Natural killer cell treated with Interleukin-12 subunit alpha and Interleukin-12 subunit beta and Interleukin-15 and Interleukin-18, amount 100 ng/mL, for 72 hours (primary cell): Measurements from ENCODE around the gene TMEM269. TPM values are rescaled to one million over a fixed set of nuclear protein-coding genes. Genes with fewer than 3 reads are reported as not detected.
A peak's percentile ranks its signal among the peaks of the same experiment; 100 is the strongest.

Source experiments
- ATAC-seq, 2 donors: fragments of 150-1000 bp; cut with Tn5 transposase in 1 of 2; sonication (Bioruptor Pico), chemical (Tn5 transposase) in 1 of 2; 2 replicates each; pipeline ENCODE4 v1.10.0; 2021
- DNase-seq: peaks from one replicate; pipeline ENCODE4 v3.0.0; 2022; ENCODE audit warnings: low spot score
- H3K27ac Mint-ChIP-seq, 2 donors: 1 replicate in 1 of 2; 2 replicates in 1 of 2; pipeline ENCODE4 v1.8.0; 2022; ENCODE audit warnings: mixed read lengths in 2 of 2, mild to moderate bottlenecking in 1 of 2, moderate library complexity in 1 of 2
- H3K27me3 Mint-ChIP-seq, 2 donors: 1 replicate in 1 of 2; 2 replicates in 1 of 2; pipeline ENCODE4 v1.8.0; 2022; ENCODE audit warnings: mixed read lengths in 2 of 2
- H3K36me3 Mint-ChIP-seq: one replicate; pipeline ENCODE4 v1.8.0; 2022; ENCODE audit warnings: mixed read lengths
- H3K4me1 Mint-ChIP-seq, 2 donors: 1 replicate in 1 of 2; 2 replicates in 1 of 2; pipeline ENCODE4 v1.8.0; 2022; ENCODE audit warnings: low read depth in 2 of 2, mixed read lengths in 2 of 2, mild to moderate bottlenecking in 1 of 2
- H3K4me3 Mint-ChIP-seq: one replicate; pipeline ENCODE4 v1.8.0; 2022; ENCODE audit warnings: mixed read lengths
- H3K9me3 Mint-ChIP-seq: 2 replicates; pipeline ENCODE4 v1.8.0; 2022; ENCODE audit warnings: mixed read lengths
- total RNA-seq, 2 donors: library from RNA; stranded (reverse); gene quantifications; one replicate each; pipeline ENCODE4 v1.2.3, GENCODE V29; 2022

Gene TMEM269
- total RNA-seq, 2 donors from 2014 or later: 0.55 to 1.9 TPM

GRCh38 chr1:42847721-42848460, 63.1 kb downstream of the TMEM269 start:
- ATAC-seq: peak in 1 of 2 donors; percentile 37
- DNase-seq: no peak
- Mint-ChIP-seq H3K4me1 (peaks cover 29 to 32% of the 10 kb centered on the region in 2 donors), H3K9me3 (no peaks in the 10 kb centered on the region), H3K36me3 (peaks cover 16% of the 10 kb centered on the region), H3K27ac (peak overlapping the region; percentile 78 to 81), H3K27me3 (no peaks in the 10 kb centered on the region), H3K4me3 (peak overlapping the region; percentile 99)

- peak overlapping the region; percentile 99 for H3K4me3 Mint-ChIP-seq
- peak overlapping the region in 1 of 2 donors; percentile 81 for H3K27ac Mint-ChIP-seq
- H3K27me3 Mint-ChIP-seq: no peaks in the 10 kb centered on the region
- peaks cover 16% of the 10 kb centered on the region for H3K36me3 Mint-ChIP-seq
- H3K9me3 Mint-ChIP-seq: no peaks in the 10 kb centered on the region
- no peak for ATAC-seq
- H3K4me1 Mint-ChIP-seq: peaks cover 29 to 32% of the 10 kb centered on the region in 2 donors
- no peak for DNase-seq
Observed at GRCh38 chr1:42848823-42849537, 64.2 kb downstream of the TMEM269 start.

GRCh38 chr1:42849944-42850343, 65.2 kb downstream of the TMEM269 start:
- ATAC-seq (no peak), DNase-seq (no peak)
- Mint-ChIP-seq H3K9me3 (no peaks in the 10 kb centered on the region), H3K4me1 (peaks cover 26% of the 10 kb centered on the region in 2 donors), H3K36me3 (peaks cover 16% of the 10 kb centered on the region), H3K27me3 (no peaks in the 10 kb centered on the region), H3K27ac (no peak overlapping the region), H3K4me3 (no peak overlapping the region)

Other genes starting within 250 kb of the TMEM269 start
- 100 to 1,000 TPM in 1 of 2 donors, 10 to 100 TPM in 1; 65.4 to 102 TPM for gene PPIH, start 126.6 kb upstream of the TMEM269 start, total RNA-seq
- gene YBX1, start 102.6 kb upstream of the TMEM269 start, total RNA-seq: 100 to 1,000 TPM; 459 to 670 TPM
- gene CLDN19, start 44.8 kb upstream of the TMEM269 start, total RNA-seq: not detected
- gene P3H1, start 18.0 kb upstream of the TMEM269 start, total RNA-seq: 10 to 100 TPM; 35.7 to 52.3 TPM
- 1 to 10 TPM; 8.7 to 9.5 TPM for gene C1orf50, start 17.7 kb upstream of the TMEM269 start, total RNA-seq
- gene ERMAP, start 32.1 kb downstream of the TMEM269 start, total RNA-seq: 1 to 10 TPM; 2.5 to 4.0 TPM
- gene SVBP, start 32.4 kb downstream of the TMEM269 start, total RNA-seq: 10 to 100 TPM in 1 of 2 donors, 1 to 10 TPM in 1; 8.4 to 10.7 TPM
- gene ZNF691, start 61.6 kb downstream of the TMEM269 start, total RNA-seq: 10 to 100 TPM; 10.1 to 14.0 TPM
- gene SLC2A1, start 173.9 kb downstream of the TMEM269 start, total RNA-seq: 100 to 1,000 TPM; 105 to 131 TPM